ENCODE measurements around the gene TLK2.
"Not testable (repeated sequence)": the region's sequence is repeated elsewhere in the genome, so short reads cannot be mapped to it uniquely, and the experiment has no call there.

TLK2 gene

GRCh38 chr17:62493049-62493655, 14.5 kb downstream of the TLK2 start:
- not testable (repeated sequence) for DNase-seq

- not testable (repeated sequence) for DNase-seq
Measured at GRCh38 chr17:62494073-62494472, 15.4 kb downstream of the TLK2 start.

GRCh38 chr17:62496344-62496743, 17.7 kb downstream of the TLK2 start:
- DNase-seq, result not testable (repeated sequence)

GRCh38 chr17:62498796-62499195, 20.2 kb downstream of the TLK2 start:
- DNase-seq, result not testable (repeated sequence)

- not testable (repeated sequence) for DNase-seq
Measured at GRCh38 chr17:62500463-62500862, 21.8 kb downstream of the TLK2 start.

GRCh38 chr17:62504857-62505256, 26.2 kb downstream of the TLK2 start:
- not testable (repeated sequence) for DNase-seq

- not testable (repeated sequence) for DNase-seq
Measured at GRCh38 chr17:62507191-62507836, 28.7 kb downstream of the TLK2 start.

- not testable (repeated sequence) for DNase-seq
Measured at GRCh38 chr17:62510247-62510819, 31.7 kb downstream of the TLK2 start.

GRCh38 chr17:62511014-62511413, 32.4 kb downstream of the TLK2 start:
- not testable (repeated sequence) for DNase-seq

GRCh38 chr17:62516376-62516775, 37.8 kb downstream of the TLK2 start:
- not testable (repeated sequence) for DNase-seq

GRCh38 chr17:62521295-62521694, 42.7 kb downstream of the TLK2 start:
- not testable (repeated sequence) for DNase-seq

- DNase-seq, result not testable (repeated sequence)
Measured at GRCh38 chr17:62524077-62524476, 45.5 kb downstream of the TLK2 start.

- not testable (repeated sequence) for DNase-seq
Measured at GRCh38 chr17:62525317-62525716, 46.7 kb downstream of the TLK2 start.

- DNase-seq, result not testable (repeated sequence)
Measured at GRCh38 chr17:62530936-62531335, 52.3 kb downstream of the TLK2 start.

- not testable (repeated sequence) for DNase-seq
Measured at GRCh38 chr17:62536557-62536956, 57.9 kb downstream of the TLK2 start.

GRCh38 chr17:62541073-62541472, 62.4 kb downstream of the TLK2 start:
- DNase-seq, result not testable (repeated sequence)

- DNase-seq, result not testable (repeated sequence)
Measured at GRCh38 chr17:62543278-62543775, 64.7 kb downstream of the TLK2 start.

GRCh38 chr17:62546066-62546465, 67.4 kb downstream of the TLK2 start:
- not testable (repeated sequence) for DNase-seq

GRCh38 chr17:62552851-62553659, 74.4 kb downstream of the TLK2 start:
- DNase-seq, result peak; percentile 30

- DNase-seq, result not testable (repeated sequence)
Measured at GRCh38 chr17:62557532-62557931, 78.9 kb downstream of the TLK2 start.

GRCh38 chr17:62558941-62559340, 80.3 kb downstream of the TLK2 start:
- DNase-seq, result not testable (repeated sequence)

GRCh38 chr17:62560971-62561370, 82.3 kb downstream of the TLK2 start:
- not testable (repeated sequence) for DNase-seq

- no peak for DNase-seq
Measured at GRCh38 chr17:62562656-62563055, 84.0 kb downstream of the TLK2 start.
